ENCODE data around the gene CNGB1. TPM values are rescaled to one million over a fixed set of nuclear protein-coding genes. Genes with fewer than 3 reads are reported as not detected.

The CNGB1 gene
- polyA plus RNA-seq, 1 of the 3 experiments (the other 2 are of a cell fraction), result 0.05 TPM

DNA sequence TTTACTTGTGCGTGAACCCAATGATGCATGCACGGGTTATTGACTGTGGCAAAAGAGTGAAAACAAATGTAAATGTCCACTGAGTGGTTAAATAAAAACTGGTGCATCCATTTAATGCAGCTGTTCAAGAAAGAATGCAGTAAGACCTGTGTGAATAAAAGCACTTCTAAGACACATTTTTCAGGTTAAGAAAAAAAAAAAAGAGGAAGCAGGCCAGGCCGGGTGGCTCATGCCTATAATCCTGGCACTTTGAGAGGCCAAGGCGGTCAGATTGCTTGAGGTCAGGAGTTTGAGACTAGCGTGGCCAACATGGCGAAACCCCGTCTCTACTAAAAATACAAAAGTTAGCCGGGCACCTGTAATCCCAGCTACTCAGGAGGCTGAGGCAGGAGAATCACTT is 11.8 kb downstream of the CNGB1 start:
- no peaks in the 10 kb centered on the region for H4K20me1 ChIP-seq (ENCODE audit: insufficient read depth)
- no peak overlapping the region for H3K4me2 ChIP-seq
- ChIA-PET CTCF (interaction anchor here (1.1 kb wide), 2 partner anchors 42 to 59 kb away, joined by 3 to 4 read pairs; partner anchors contain the start of gene USB1), POLR2A (no interaction called here)
- no peak overlapping the region for H3K9ac ChIP-seq
- H3K27ac ChIP-seq (ENCODE audit: low read depth in 2 of 2, low read length in 1 of 2), result no peak overlapping the region
- no peaks in the 10 kb centered on the region; a peak in 1 of 4 replicates for H3K4me1 ChIP-seq (ENCODE audit: control insufficient read depth in 1 of 2, insufficient read depth in 2 of 2, low read depth in 1 of 2, low read length in 1 of 2)
- no peak overlapping the region for H2AFZ ChIP-seq (ENCODE audit: low read depth)
- H3F3A ChIP-seq (replicated peaks; ENCODE audit: insufficient read depth), result no peaks in the 10 kb centered on the region
- no peaks in the 10 kb centered on the region for H3K79me2 ChIP-seq (ENCODE audit: insufficient read depth)
- no peak for DNase-seq
- TF ChIP-seq POLR2AphosphoS5 (IDR thresholded peaks at IDR 0.05; ENCODE audit: low read depth, low read length) (no peak), NRF1 (IDR thresholded peaks at IDR 0.05; ENCODE audit: low read depth, low read length) (no peak), RFX5 (IDR thresholded peaks at IDR 0.05; ENCODE audit: low read length) (no peak), ZBTB33 (IDR thresholded peaks at IDR 0.05; ENCODE audit: borderline replicate concordance, low read depth) (no peak), FOXM1 (IDR thresholded peaks at IDR 0.05; ENCODE audit: low read depth) (no peak), JUND (IDR thresholded peaks at IDR 0.05) (no peak), GABPA (IDR thresholded peaks at IDR 0.05; ENCODE audit: low read depth) (no peak), EZH2phosphoT487 (IDR thresholded peaks at IDR 0.05; ENCODE audit: borderline replicate concordance, low read depth) (no peak), USF2 (IDR thresholded peaks at IDR 0.05; ENCODE audit: borderline replicate concordance, low read depth, low read length) (no peak)
- WGBS (ENCODE audit: low lambda C conversion rate), result 76% methylated on average over 8 of the region's 8 CpGs
- H3K27me3 ChIP-seq (ENCODE audit: insufficient read depth), result peaks cover 8% of the 10 kb centered on the region; the same call in 1 of the 2 replicates
- H3K4me3 ChIP-seq (ENCODE audit: low read depth in 2 of 2, low read length in 1 of 2), result no peak overlapping the region
- H3K36me3 ChIP-seq (replicated peaks in 1 of 2; ENCODE audit: control insufficient read depth in 1 of 2, insufficient read depth in 2 of 2, low read length in 1 of 2), result no peaks in the 10 kb centered on the region
- no peaks in the 10 kb centered on the region for H3K9me3 ChIP-seq
- no peaks in the 10 kb centered on the region for H3K9me2 ChIP-seq

- ChIA-PET CTCF (interaction anchor here (1.1 kb wide), 2 partner anchors 43 to 59 kb away, joined by 3 to 4 read pairs; partner anchors contain the start of gene USB1), POLR2A (no interaction called here)
- Histone ChIP-seq H3K27me3 (ENCODE audit: insufficient read depth) (peaks cover 8% of the 10 kb centered on the region; the same call in 1 of the 2 replicates), H3K36me3 (replicated peaks in 1 of 2; ENCODE audit: control insufficient read depth in 1 of 2, insufficient read depth in 2 of 2, low read length in 1 of 2) (no peaks in the 10 kb centered on the region), H3K9me2 (no peaks in the 10 kb centered on the region), H3F3A (replicated peaks; ENCODE audit: insufficient read depth) (no peaks in the 10 kb centered on the region), H3K4me1 (ENCODE audit: control insufficient read depth in 1 of 2, insufficient read depth in 2 of 2, low read depth in 1 of 2, low read length in 1 of 2) (no peaks in the 10 kb centered on the region; a peak in 1 of 4 replicates), H3K27ac (ENCODE audit: low read depth in 2 of 2, low read length in 1 of 2) (no peak overlapping the region), H3K9me3 (no peaks in the 10 kb centered on the region), H4K20me1 (ENCODE audit: insufficient read depth) (no peaks in the 10 kb centered on the region), H3K4me3 (ENCODE audit: low read depth in 2 of 2, low read length in 1 of 2) (no peak overlapping the region), H3K9ac (no peak overlapping the region), H3K79me2 (ENCODE audit: insufficient read depth) (no peaks in the 10 kb centered on the region), H2AFZ (ENCODE audit: low read depth) (no peak overlapping the region), H3K4me2 (no peak overlapping the region)
- WGBS (ENCODE audit: low lambda C conversion rate), result 66% methylated on average over 6 of the region's 6 CpGs
- no peak for DNase-seq
- TF ChIP-seq EZH2phosphoT487 (IDR thresholded peaks at IDR 0.05; ENCODE audit: borderline replicate concordance, low read depth), result no peak
- TF ChIP-seq ELF1 (IDR thresholded peaks at IDR 0.05), result no peak
- no peak for TF ChIP-seq SMC3 (IDR thresholded peaks at IDR 0.05; ENCODE audit: low read depth, low read length)
- no peak for TF ChIP-seq GATA2 (CRISPR knock-in tag; IDR thresholded peaks at IDR 0.05)
- no peak for TF ChIP-seq ZBTB33 (IDR thresholded peaks at IDR 0.05; ENCODE audit: borderline replicate concordance, low read depth)
- no peak for TF ChIP-seq MAX (IDR thresholded peaks at IDR 0.05; ENCODE audit: low read depth)
- no peak for TF ChIP-seq POLR2AphosphoS5 (IDR thresholded peaks at IDR 0.05; ENCODE audit: low read depth, low read length)
- no peak for TF ChIP-seq REST (IDR thresholded peaks at IDR 0.05; ENCODE audit: low read depth, low read length)
- no peak for TF ChIP-seq TEAD4 (IDR thresholded peaks at IDR 0.05; ENCODE audit: borderline replicate concordance, insufficient read depth)
- TF ChIP-seq TAF1 (IDR thresholded peaks at IDR 0.05; ENCODE audit: borderline replicate concordance, low read depth, low read length), result no peak
Measured at GRCh38 chr16:57958544-57958943, 12.4 kb downstream of the CNGB1 start.

All from SK-N-SH (cell line).